ENCODE measurements around the gene SHFL.

- no peak for TF ChIP-seq CTCF (IDR thresholded peaks at IDR 0.05)
- no peak for TF ChIP-seq NFIC (IDR thresholded peaks at IDR 0.05; ENCODE audit: borderline replicate concordance)
- no peak for TF ChIP-seq REST (IDR thresholded peaks at IDR 0.05; ENCODE audit: low read depth, low read length)
Observed at GRCh38 chr19:10105509-10106099, 19.5 kb downstream of the SHFL start.
